ENCODE measurements around the gene WDR82. TPM values are rescaled to one million over a fixed set of nuclear protein-coding genes. Genes with fewer than 3 reads are reported as not detected.

The WDR82 gene
- total and polyA plus RNA-seq, 10 of the 15 experiments (the other 5 are each of a cell fraction or from before 2014, with no cell fraction given) = 10.1 to 82.4 (median 48.7) TPM

DNA sequence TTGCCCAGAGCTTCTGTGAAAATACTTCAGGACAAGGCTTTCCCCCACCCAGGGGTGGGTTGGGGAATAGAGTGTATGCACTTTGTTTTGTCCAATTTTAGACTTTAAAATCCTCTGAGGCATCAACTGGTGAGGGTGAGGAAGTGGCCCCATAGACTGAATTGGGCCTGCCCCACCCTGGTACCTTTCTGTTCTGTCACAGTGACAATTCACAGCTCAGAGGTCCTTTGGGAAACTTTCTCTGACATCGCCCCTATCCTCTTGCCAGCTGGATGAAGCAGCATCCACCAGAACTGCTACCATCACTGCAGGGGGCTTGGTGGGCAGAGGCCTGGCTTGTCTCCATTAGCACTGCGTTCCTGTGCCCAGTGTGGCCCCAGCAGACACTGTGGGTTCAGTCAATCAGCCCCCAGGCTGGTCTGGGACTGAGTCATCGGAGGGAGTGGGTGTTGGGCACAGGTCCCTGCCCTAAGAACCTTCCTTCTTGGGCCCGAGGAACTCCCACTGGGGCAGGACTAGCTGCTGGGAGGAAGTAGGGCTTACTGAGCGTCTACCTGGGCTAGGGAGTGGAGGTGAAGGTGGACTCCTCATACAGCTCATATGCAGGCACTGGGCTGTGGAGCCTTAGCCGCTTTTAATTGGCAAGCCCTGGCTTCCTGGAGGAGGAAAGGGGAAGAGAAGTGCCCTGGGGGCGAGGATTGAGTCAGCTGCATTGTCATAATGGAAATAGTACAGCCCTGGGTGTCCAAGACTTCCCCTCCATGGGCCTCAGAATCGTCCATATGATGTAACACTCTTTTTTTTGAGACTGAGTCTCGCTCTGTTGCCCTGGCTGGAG, 34.4 kb downstream of the WDR82 start (continued):
- TF ChIP-seq, protein P1, sequence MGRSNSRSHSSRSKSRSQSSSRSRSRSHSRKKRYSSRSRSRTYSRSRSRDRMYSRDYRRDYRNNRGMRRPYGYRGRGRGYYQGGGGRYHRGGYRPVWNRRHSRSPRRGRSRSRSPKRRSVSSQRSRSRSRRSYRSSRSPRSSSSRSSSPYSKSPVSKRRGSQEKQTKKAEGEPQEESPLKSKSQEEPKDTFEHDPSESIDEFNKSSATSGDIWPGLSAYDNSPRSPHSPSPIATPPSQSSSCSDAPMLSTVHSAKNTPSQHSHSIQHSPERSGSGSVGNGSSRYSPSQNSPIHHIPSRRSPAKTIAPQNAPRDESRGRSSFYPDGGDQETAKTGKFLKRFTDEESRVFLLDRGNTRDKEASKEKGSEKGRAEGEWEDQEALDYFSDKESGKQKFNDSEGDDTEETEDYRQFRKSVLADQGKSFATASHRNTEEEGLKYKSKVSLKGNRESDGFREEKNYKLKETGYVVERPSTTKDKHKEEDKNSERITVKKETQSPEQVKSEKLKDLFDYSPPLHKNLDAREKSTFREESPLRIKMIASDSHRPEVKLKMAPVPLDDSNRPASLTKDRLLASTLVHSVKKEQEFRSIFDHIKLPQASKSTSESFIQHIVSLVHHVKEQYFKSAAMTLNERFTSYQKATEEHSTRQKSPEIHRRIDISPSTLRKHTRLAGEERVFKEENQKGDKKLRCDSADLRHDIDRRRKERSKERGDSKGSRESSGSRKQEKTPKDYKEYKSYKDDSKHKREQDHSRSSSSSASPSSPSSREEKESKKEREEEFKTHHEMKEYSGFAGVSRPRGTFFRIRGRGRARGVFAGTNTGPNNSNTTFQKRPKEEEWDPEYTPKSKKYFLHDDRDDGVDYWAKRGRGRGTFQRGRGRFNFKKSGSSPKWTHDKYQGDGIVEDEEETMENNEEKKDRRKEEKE (IDR thresholded peaks at IDR 0.05) = no peak
- TF ChIP-seq SPI1 (IDR thresholded peaks at IDR 0.05; ENCODE audit: borderline replicate concordance, insufficient read depth, low read depth, low read length) = peak; percentile 89
- TF ChIP-seq, protein P2, sequence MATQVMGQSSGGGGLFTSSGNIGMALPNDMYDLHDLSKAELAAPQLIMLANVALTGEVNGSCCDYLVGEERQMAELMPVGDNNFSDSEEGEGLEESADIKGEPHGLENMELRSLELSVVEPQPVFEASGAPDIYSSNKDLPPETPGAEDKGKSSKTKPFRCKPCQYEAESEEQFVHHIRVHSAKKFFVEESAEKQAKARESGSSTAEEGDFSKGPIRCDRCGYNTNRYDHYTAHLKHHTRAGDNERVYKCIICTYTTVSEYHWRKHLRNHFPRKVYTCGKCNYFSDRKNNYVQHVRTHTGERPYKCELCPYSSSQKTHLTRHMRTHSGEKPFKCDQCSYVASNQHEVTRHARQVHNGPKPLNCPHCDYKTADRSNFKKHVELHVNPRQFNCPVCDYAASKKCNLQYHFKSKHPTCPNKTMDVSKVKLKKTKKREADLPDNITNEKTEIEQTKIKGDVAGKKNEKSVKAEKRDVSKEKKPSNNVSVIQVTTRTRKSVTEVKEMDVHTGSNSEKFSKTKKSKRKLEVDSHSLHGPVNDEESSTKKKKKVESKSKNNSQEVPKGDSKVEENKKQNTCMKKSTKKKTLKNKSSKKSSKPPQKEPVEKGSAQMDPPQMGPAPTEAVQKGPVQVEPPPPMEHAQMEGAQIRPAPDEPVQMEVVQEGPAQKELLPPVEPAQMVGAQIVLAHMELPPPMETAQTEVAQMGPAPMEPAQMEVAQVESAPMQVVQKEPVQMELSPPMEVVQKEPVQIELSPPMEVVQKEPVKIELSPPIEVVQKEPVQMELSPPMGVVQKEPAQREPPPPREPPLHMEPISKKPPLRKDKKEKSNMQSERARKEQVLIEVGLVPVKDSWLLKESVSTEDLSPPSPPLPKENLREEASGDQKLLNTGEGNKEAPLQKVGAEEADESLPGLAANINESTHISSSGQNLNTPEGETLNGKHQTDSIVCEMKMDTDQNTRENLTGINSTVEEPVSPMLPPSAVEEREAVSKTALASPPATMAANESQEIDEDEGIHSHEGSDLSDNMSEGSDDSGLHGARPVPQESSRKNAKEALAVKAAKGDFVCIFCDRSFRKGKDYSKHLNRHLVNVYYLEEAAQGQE (IDR thresholded peaks at IDR 0.05; ENCODE audit: low read depth, low read length) = no peak
- no peak for TF ChIP-seq SMAD1 (IDR thresholded peaks at IDR 0.05; ENCODE audit: low read depth, partially characterized antibody)
- TF ChIP-seq CHD1 (IDR thresholded peaks at IDR 0.05; ENCODE audit: low read depth, low read length) = no peak
- no peak for TF ChIP-seq ZNF622 (IDR thresholded peaks at IDR 0.05)
- TF ChIP-seq GATAD2B (conservative IDR thresholded peaks at IDR 0.05; ENCODE audit: low read depth) = peak; percentile 16; the same call in 1 of the 2 replicates
- TF ChIP-seq, protein P3, sequence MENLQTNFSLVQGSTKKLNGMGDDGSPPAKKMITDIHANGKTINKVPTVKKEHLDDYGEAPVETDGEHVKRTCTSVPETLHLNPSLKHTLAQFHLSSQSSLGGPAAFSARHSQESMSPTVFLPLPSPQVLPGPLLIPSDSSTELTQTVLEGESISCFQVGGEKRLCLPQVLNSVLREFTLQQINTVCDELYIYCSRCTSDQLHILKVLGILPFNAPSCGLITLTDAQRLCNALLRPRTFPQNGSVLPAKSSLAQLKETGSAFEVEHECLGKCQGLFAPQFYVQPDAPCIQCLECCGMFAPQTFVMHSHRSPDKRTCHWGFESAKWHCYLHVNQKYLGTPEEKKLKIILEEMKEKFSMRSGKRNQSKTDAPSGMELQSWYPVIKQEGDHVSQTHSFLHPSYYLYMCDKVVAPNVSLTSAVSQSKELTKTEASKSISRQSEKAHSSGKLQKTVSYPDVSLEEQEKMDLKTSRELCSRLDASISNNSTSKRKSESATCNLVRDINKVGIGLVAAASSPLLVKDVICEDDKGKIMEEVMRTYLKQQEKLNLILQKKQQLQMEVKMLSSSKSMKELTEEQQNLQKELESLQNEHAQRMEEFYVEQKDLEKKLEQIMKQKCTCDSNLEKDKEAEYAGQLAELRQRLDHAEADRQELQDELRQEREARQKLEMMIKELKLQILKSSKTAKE (IDR thresholded peaks at IDR 0.05; ENCODE audit: low read depth, poor library complexity, severe bottlenecking) = no peak
- TF ChIP-seq, protein P4, sequence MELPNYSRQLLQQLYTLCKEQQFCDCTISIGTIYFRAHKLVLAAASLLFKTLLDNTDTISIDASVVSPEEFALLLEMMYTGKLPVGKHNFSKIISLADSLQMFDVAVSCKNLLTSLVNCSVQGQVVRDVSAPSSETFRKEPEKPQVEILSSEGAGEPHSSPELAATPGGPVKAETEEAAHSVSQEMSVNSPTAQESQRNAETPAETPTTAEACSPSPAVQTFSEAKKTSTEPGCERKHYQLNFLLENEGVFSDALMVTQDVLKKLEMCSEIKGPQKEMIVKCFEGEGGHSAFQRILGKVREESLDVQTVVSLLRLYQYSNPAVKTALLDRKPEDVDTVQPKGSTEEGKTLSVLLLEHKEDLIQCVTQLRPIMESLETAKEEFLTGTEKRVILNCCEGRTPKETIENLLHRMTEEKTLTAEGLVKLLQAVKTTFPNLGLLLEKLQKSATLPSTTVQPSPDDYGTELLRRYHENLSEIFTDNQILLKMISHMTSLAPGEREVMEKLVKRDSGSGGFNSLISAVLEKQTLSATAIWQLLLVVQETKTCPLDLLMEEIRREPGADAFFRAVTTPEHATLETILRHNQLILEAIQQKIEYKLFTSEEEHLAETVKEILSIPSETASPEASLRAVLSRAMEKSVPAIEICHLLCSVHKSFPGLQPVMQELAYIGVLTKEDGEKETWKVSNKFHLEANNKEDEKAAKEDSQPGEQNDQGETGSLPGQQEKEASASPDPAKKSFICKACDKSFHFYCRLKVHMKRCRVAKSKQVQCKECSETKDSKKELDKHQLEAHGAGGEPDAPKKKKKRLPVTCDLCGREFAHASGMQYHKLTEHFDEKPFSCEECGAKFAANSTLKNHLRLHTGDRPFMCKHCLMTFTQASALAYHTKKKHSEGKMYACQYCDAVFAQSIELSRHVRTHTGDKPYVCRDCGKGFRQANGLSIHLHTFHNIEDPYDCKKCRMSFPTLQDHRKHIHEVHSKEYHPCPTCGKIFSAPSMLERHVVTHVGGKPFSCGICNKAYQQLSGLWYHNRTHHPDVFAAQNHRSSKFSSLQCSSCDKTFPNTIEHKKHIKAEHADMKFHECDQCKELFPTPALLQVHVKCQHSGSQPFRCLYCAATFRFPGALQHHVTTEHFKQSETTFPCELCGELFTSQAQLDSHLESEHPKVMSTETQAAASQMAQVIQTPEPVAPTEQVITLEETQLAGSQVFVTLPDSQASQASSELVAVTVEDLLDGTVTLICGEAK (IDR thresholded peaks at IDR 0.05; ENCODE audit: borderline replicate concordance) = no peak
- no peak for TF ChIP-seq ZNF207 (IDR thresholded peaks at IDR 0.05; ENCODE audit: borderline replicate concordance)
- peak; percentile 88 for TF ChIP-seq CREM (IDR thresholded peaks at IDR 0.05; ENCODE audit: low read depth)
- no peak for TF ChIP-seq PML (IDR thresholded peaks at IDR 0.05; ENCODE audit: low read length)
- no peak for TF ChIP-seq MYC (IDR thresholded peaks at IDR 0.05; ENCODE audit: insufficient read depth, insufficient read length, insufficient replicate concordance, low read length, severe bottlenecking)
- TF ChIP-seq CHD4 (IDR thresholded peaks at IDR 0.05) = no peak
